GM18498 (cell line): ENCODE data around the gene APLN.

Experiments
- ATAC-seq: cut with Tn5 transposase; IDR thresholded peaks from one replicate; pipeline ENCODE4 v1.9.1; 2021; ENCODE audit warnings: mild to moderate bottlenecking, moderate library complexity; ENCODE audit not compliant: unreplicated experiment

Gene APLN

DNA sequence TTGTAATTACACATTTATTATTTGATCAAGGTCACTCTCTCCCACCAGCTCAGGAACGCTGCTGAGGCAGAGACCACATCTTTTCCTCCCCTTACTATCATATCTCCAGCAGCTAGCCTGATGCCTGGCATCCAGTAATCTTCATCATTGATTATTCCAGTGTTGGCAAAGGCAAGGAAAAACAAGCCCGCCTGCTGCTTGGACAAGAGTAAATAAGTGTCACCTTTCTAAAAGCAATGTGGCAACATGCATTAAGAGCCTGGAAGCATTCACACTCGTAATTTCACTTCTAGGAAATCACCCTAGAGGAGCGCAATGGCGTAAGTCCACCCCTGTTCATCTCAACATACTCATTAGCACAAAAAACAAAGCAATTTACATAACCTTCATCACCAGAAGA lies 54.8 kb downstream of the APLN start:
- ATAC-seq = no peak

DNA sequence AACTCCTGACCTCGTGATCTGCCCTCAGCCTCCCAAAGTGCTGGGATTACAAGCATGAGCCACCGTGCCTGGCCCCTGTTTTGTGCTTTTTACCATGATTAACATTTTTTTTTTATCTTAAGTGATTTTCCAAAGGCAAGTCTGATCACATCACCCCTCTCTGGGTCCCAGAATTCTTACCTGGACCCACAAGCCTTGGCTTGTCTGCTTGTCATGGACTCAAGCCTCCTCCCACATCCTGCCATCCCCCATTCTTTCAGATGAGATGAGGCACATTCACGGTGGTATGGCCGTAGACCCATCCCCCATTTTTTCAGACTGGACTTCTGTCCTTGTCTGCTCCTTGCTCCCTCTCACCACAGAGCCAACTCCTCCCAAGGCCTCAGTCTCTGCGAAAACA lies 55.3 kb downstream of the APLN start:
- no peak for ATAC-seq

DNA sequence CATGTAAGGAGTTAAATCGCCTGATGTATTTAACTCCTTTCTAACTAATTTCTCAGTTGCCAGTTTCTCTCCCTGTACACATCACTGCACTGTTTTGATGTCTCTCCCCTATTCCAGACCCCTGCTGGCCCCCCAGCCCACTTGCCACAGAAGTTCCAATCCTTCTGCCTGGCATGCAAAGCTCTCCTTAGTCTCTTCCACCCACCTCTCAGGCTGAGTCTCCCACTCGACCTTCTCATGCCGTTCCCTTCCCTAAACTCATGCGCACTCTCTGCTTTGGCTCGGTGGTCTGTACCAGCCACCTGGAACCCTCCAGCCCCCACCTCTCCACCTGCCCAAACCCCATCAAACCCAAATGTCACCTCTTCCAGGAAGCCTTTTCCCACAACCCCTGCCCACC lies 56.9 kb downstream of the APLN start:
- ATAC-seq = no peak

DNA sequence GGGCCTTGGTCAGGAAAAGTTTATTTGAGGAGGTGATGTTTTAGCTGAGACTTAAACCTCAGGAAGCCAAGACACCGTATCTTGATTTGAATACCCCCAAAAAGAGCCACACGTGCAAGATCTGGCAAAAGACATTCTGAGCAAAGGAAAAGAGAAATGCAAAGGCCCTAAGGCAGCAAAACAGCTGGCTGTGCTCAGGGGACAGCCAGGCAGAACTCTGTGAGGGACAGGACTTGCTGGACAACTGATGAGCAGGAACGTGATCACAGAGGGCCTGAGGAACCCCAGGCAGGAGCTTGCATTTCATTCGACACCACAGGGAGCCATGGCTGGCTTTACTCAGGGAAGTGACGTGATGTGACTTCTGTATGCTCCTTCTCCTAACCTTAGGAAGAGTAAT lies 58.7 kb downstream of the APLN start:
- ATAC-seq = no peak
